HG03175 (cell line): Measurements from ENCODE around the gene CPPED1.
"Not testable (repeated sequence)": the region's sequence is repeated elsewhere in the genome, so short reads cannot be mapped to it uniquely, and the experiment has no call there.

Experiments
- ATAC-seq: cut with Tn5 transposase; IDR thresholded peaks from one replicate; pipeline ENCODE4 v1.9.1; 2021; ENCODE audit warnings: mild to moderate bottlenecking, moderate library complexity; ENCODE audit not compliant: unreplicated experiment

The CPPED1 gene

DNA sequence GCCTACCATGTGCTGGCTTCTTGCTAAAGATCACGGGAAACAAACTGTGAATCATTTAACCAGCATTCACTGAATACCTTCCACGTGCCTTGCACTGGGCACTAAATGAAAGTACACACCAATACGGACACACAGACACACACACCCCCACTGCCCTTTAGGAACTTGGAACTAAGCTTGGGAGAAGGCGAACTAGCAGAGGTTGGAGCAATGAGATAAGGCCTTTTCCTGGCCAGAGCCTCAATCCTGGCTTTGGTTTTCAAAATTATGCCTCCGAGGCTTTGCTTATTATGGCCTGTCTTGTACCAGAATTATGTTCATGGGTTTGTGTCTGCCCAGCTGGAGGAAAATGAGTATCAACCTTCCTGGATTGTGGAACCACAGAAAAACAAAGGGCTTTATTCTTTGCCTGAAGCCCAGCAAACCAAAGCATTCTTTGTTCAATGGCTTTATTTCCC is 32.3 kb downstream of the CPPED1 start:
- ATAC-seq: no peak

DNA sequence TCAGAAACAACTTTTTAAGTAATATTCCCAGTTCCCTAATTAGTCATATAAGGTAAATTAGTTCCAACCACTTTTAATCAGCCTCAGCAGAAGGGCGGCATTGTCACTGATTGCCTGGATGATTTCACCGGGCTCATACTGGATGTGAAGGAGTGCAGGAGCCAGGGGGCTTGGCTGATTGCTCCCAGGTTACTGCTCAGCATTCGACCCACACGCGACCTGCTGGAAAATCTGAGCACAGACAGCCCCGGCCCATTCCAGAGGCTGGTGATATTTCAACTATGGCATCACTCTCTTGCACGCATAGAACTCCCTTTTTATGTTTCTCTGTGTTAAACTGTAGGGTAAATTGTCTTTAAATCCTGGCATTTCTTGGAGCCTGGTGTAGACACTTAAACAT is 34.2 kb downstream of the CPPED1 start:
- ATAC-seq: no peak

DNA sequence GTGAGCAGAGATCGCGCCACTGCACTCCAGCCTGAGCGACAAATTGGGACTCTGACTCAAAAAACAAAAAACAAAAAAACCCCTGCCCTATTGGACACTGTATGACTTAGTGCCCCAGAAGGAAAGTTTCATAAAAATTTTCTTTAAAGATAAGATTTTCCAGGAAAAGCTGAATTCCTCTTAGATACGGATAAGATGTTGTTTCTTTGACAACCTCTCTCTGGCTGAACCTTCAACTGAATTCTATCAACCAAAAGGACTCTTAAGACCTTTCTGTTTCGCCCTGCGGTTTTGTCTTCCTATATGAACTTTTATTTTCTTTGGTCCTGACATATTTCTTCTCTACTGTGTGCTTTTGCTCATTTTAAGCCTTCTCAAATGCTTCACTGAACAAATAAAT is 35.8 kb downstream of the CPPED1 start:
- no peak for ATAC-seq

GRCh38 chr16:12766853-12767252 is 36.8 kb downstream of the CPPED1 start:
- ATAC-seq: no peak

- not testable (repeated sequence) for ATAC-seq
Measured at GRCh38 chr16:12766208-12766607, 37.5 kb downstream of the CPPED1 start.

DNA sequence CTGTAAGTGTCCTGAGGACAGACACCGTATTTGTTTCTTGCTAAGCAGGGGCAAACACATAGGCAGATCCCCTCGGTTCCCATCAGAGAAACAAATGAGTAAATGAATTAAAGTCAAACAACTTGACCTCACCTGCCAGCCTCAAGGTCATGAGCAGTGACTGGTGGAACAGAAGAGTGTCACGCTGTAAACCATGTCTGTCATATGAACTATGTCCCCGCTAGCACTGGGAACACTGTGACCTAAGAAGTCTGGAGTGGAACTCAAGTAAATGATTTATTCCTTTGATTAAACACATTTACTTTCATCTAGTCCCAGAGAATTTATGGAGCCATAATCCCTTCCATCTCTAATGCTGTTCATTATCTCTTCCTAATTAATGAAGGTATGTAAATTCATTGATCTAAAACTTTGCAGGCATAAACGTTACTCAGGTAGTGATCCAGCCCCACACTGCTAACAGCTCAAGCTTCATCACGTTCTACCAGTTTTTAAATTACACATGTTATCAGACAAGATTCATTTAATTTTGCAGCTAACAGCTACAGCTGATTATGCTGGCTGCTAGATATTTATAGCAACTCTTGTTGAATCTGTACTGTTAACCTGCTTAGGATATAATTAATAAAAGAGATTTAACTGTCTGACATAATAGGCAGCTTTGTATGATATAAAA is 38.7 kb downstream of the CPPED1 start:
- ATAC-seq: no peak

GRCh38 chr16:12763517-12763916 is 40.2 kb downstream of the CPPED1 start:
- no peak for ATAC-seq

- no peak for ATAC-seq
Measured at GRCh38 chr16:12760819-12761611, 42.7 kb downstream of the CPPED1 start.

DNA sequence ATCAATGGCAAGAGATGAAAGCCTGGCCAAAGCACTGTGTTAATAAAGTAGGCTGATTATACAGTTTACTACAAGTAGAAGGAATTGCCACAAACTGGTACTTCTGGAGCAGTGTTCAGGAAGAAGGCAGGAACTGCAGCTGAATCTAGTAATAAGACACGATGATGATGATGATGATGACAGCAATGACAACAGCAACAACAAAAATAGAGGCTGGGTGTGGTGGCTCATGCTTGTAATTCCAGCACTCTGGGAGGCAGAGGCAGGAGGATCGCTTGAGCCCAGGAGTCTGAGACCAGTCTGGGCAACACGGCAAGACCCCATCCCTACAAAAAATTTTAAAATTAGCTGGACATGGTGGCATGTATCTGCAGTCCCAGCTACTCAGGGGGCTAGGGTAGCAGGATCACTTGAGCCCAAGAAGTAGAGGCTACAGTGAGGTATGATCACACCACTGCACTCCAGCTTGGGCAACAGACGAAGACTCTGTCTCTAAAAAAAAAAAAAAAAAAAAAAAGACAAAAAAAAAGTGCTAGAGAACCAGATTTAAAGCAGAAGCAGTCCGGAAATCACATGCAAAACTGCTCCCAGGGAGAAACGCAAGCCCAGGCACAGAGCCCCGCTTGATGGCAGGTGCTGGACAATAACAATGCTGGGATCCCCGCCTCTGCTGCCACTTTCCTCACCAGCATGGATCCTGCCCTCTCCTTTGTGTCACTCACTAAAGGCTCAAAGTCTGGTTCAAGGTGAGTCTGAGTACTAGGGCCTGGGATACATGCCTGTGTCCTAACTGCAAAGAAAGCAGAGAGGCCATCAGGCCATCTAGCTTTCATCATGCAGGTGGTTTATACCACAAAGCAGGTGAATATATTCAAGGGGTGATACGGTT is 44.8 kb downstream of the CPPED1 start:
- ATAC-seq: no peak

DNA sequence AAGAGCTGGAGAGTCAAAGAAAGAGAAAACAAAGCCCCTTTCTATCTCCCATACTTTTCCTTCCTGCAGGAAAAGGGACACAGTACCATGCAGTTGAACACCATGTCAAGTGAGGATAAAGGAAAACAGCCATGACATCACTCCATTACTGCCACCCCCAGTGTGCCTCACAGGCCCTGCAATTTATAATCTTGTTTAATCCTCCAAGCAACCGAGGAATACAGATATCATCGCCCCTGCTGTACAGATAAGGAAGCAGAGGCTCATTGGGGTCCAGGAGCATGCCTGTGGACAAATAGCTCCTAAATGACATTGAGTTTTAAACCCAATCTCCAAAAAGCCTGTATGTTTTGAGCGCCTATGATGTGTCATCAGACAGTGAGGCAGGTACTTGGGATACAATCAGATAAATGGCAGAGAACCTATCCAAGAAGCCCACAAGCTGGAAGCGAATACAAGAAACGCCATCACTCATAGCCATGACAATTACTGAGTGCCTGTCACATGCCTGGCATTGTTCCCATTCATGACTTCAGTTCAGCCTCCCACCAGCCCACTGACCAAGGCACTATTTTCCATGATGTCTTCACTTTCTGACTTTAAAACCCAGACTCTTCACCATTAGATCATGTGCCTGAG is 45.5 kb downstream of the CPPED1 start:
- ATAC-seq: no peak

DNA sequence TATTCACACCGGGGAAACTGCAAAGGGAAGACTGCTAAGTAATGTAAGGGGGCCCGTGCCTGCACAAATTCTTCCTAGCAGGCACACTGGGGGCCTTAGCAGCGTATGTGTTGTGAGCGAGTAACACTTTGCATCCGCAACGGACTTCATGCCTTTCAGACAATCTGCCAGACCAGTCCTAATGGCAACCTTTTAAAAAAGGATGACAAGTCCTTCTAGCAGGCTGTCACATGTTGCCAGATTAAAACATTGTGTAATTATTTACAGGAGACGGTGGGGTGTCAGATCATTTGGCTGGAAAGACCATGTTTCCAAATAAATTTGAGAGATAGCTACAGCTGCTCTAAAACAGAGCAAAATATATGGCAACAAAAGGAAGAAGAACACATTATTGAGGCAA is 46.1 kb downstream of the CPPED1 start:
- no peak for ATAC-seq

DNA sequence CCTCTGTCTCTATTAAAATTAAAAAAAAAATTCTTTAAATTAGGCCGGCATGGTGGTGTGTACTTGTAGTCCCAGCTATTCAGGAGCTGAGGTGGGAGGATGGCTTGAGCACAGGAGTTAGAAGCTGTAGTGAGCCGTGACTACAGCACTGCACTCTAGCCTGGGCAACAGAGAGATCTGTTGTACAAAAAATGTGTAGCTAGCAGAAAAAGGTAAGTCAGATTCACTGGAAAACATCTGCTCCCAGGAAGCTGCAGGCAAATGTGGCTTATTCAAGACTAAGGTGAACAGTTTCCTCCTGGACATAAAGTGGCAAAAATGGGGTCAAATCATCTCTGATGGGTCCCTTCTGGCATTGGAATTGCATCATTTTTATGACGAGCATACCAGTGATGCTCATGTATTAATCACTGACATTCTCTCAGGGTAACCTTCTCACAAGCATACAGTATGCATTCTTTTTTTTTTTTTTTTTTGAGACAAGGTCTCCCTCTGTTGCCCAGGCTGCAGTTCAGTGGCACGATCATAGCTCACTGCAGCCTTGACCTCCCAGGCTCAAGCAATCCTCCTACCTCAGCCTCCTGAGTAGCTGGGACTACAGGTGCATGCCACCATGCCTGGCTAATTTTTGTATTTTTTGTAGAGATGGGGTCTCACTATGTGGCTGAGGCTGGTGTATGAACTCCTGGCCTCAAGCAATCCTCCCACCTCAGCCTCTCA is 48.7 kb downstream of the CPPED1 start:
- no peak for ATAC-seq

- ATAC-seq: no peak
Measured at GRCh38 chr16:12753203-12754023, 50.3 kb downstream of the CPPED1 start.

- no peak for ATAC-seq
Measured at GRCh38 chr16:12752159-12752558, 51.5 kb downstream of the CPPED1 start.

GRCh38 chr16:12750554-12750918 is 53.2 kb downstream of the CPPED1 start:
- ATAC-seq: peak; percentile 27

DNA sequence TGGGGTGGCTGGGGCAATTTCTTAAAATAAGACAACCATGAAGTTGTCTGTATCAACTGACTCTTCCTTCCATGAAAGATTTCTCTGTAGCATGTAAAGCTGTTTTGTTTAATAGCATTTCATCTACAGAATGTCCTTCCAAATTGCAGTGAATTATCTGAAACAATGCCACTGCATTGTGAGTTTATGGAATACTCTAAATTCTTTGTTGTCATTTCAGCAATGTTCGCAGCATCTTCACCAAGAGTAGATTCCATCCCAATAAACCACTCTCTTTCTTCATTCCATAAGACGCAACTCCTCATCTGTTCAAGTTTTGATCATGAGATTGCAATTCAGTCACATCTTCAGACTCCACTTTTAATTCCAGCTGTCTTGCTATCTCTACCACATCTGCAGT is 54.6 kb downstream of the CPPED1 start:
- ATAC-seq: no peak

DNA sequence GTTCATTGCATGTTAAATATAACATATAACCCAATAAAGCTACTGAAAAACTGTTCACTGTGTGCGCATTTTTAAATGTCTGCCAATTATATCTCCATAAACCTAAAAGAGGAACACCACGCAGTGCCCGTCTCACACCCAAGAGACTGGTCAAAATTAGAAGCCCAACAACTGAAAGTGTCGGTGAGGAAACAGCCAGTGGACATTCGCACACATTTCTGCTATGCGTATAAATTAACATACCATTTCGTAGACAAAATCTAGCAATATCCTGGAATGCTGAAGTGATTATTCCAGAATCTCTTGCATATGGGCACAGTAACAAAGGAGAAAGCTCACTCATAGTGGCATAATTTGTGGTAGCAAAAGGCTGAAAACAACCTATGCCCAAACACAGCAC is 55.9 kb downstream of the CPPED1 start:
- ATAC-seq: no peak

GRCh38 chr16:12747261-12747660 is 56.4 kb downstream of the CPPED1 start:
- ATAC-seq: no peak

- ATAC-seq: no peak
Measured at GRCh38 chr16:12744860-12745259, 58.8 kb downstream of the CPPED1 start.
